ENCODE data around the gene ATG16L1. TPM values are rescaled to one million over a fixed set of nuclear protein-coding genes. Genes with fewer than 3 reads are reported as not detected.

The ATG16L1 gene
- total and polyA plus RNA-seq, 2 experiments from 2014 or later, result 15.3 to 37.9 TPM

GRCh38 chr2:233250985-233251305 lies 528 bp upstream of the ATG16L1 start:
- Mint-ChIP-seq H3K4me3 (peak overlapping the region; percentile 91), H3K4me1 (peaks cover 5% of the 10 kb centered on the region; the same call in 2 of the 3 replicates), H3K27me3 (ENCODE audit: insufficient read depth, low read depth, poor library complexity) (peaks cover 7% of the 10 kb centered on the region), H3K36me3 (ENCODE audit: low read depth) (peaks cover 32% of the 10 kb centered on the region), H3K27ac (peak overlapping the region; percentile 25; the same call in 1 of the 2 replicates), H3K9me3 (peaks cover 19% of the 10 kb centered on the region)
- ATAC-seq, result no peak
- no peak overlapping the region; the same call in 1 of the 2 replicates for H3K4me2 ChIP-seq
- H3K4me3 ChIP-seq, result peak overlapping the region; percentile 84; the same call in 1 of the 2 replicates
- peaks cover 42% of the 10 kb centered on the region for H3K79me2 ChIP-seq (replicated peaks; ENCODE audit: insufficient read depth)
- H2AFZ ChIP-seq, result peak overlapping the region; percentile 100
- no peak for TF ChIP-seq REST (IDR thresholded peaks at IDR 0.05; ENCODE audit: unreplicated experiment)
- DNase-seq (ENCODE audit: low spot score), result no peak
- 0 out of 2 replicates have a peak overlapping the region, but pooled peaks have one; percentile 65 for H3K27ac ChIP-seq (ENCODE audit: low read depth)
- peaks cover 9% of the 10 kb centered on the region; the same call in 1 of the 2 replicates for H3K36me3 ChIP-seq (ENCODE audit: insufficient read depth)
- H3K4me1 ChIP-seq (ENCODE audit: insufficient read depth), result 0 out of 2 replicates have a peak, but pooled peaks cover 4% of the 10 kb centered on the region
- H3K9me2 ChIP-seq (ENCODE audit: insufficient read depth), result no peaks in the 10 kb centered on the region
- peaks cover 29% of the 10 kb centered on the region for H4K20me1 ChIP-seq (replicated peaks; ENCODE audit: insufficient read depth)
- no peaks in the 10 kb centered on the region for H3K27me3 ChIP-seq (ENCODE audit: insufficient read depth)
- no peaks in the 10 kb centered on the region for H3F3A ChIP-seq (replicated peaks; ENCODE audit: low read depth)

- Mint-ChIP-seq H3K27ac (peak overlapping the region; percentile 90), H3K36me3 (ENCODE audit: low read depth) (peaks cover 45% of the 10 kb centered on the region), H3K4me1 (peaks cover 5% of the 10 kb centered on the region; the same call in 2 of the 3 replicates), H3K9me3 (peaks cover 19% of the 10 kb centered on the region), H3K27me3 (ENCODE audit: insufficient read depth, low read depth, poor library complexity) (peaks cover 5% of the 10 kb centered on the region), H3K4me3 (peak overlapping the region; percentile 91)
- Histone ChIP-seq H3K27ac (ENCODE audit: low read depth) (peak overlapping the region; percentile 27; the same call in 1 of the 2 replicates), H3K4me1 (ENCODE audit: insufficient read depth) (0 out of 2 replicates have a peak, but pooled peaks cover 4% of the 10 kb centered on the region), H3K9me2 (ENCODE audit: insufficient read depth) (no peaks in the 10 kb centered on the region), H3K27me3 (ENCODE audit: insufficient read depth) (no peaks in the 10 kb centered on the region), H3K4me3 (peak overlapping the region; percentile 84), H3K36me3 (ENCODE audit: insufficient read depth) (peaks cover 22% of the 10 kb centered on the region), H3F3A (replicated peaks; ENCODE audit: low read depth) (no peaks in the 10 kb centered on the region), H3K4me2 (peak overlapping the region; percentile 90), H2AFZ (peak overlapping the region; percentile 90), H4K20me1 (replicated peaks; ENCODE audit: insufficient read depth) (peaks cover 33% of the 10 kb centered on the region), H3K79me2 (replicated peaks; ENCODE audit: insufficient read depth) (peaks cover 54% of the 10 kb centered on the region)
- DNase-seq (ENCODE audit: low spot score) (peak; percentile 24), ATAC-seq (peak; percentile 6; the same call in 1 of the 3 replicates)
- TF ChIP-seq NANOG (IDR thresholded peaks at IDR 0.05; ENCODE audit: borderline replicate concordance) (no peak), EZH2 (IDR thresholded peaks at IDR 0.05; ENCODE audit: low read depth, unreplicated experiment) (no peak), CREB1 (CRISPR knock-in tag; IDR thresholded peaks at IDR 0.05; ENCODE audit: low read depth) (no peak), ZNF331 (CRISPR knock-in tag; IDR thresholded peaks at IDR 0.05; ENCODE audit: low read depth) (no peak), ZNF114 (CRISPR knock-in tag; IDR thresholded peaks at IDR 0.05) (no peak), STAT1 (IDR thresholded peaks at IDR 0.05; ENCODE audit: unreplicated experiment) (no peak), ZNF462 (CRISPR knock-in tag; IDR thresholded peaks at IDR 0.05) (no peak), EZH2phosphoT487 (IDR thresholded peaks at IDR 0.05; ENCODE audit: unreplicated experiment) (no peak)
Measured at GRCh38 chr2:233252227-233252626, 754 bp downstream of the ATG16L1 start.
